Thyroid gland (tissue), 4 donors: Measurements from ENCODE around the gene PIK3R5. TPM values are rescaled to one million over a fixed set of nuclear protein-coding genes. Genes with fewer than 3 reads are reported as not detected.

Source experiments
- DNase-seq, 2 donors: peaks; one replicate each; pipeline ENCODE4 v3.0.0-alpha.2; 2019
- H3K27ac ChIP-seq, 3 donors: fragments of 200-600 bp; sonication (generic); 1 replicate in 2 of 3; 2 replicates in 1 of 3; pipeline ENCODE4 v1.5.1; 2016 to 2019; ENCODE audit warnings: mild to moderate bottlenecking in 1 of 3, moderate library complexity in 1 of 3
- H3K27me3 ChIP-seq: fragments of 200-600 bp; sonication (generic); one replicate; pipeline ENCODE4 v1.5.1; 2019
- H3K36me3 ChIP-seq, 2 donors: fragments of 200-600 bp; sonication (generic); one replicate each; pipeline ENCODE4 v1.5.1; 2016 to 2019
- H3K4me1 ChIP-seq, 2 donors: fragments of 200-600 bp; sonication (generic); one replicate each; pipeline ENCODE4 v1.5.1; 2017 to 2019
- H3K4me3 ChIP-seq, 3 donors: fragments of 200-600 bp; sonication (generic); replicated peaks in 1 of 3; 1 replicate in 2 of 3; 2 replicates in 1 of 3; pipeline ENCODE4 v1.5.1; 2016; ENCODE audit warnings: mild to moderate bottlenecking in 1 of 3
- H3K9me3 ChIP-seq: fragments of 200-600 bp; sonication (generic); one replicate; pipeline ENCODE4 v1.5.1; 2017
- CTCF ChIP-seq, 6 experiments: fragments of 200-600 bp in 3 of 6; fragments of 450-650 bp in 3 of 6; sonication (generic) in 3 of 6; IDR thresholded peaks; one replicate each; pipeline ENCODE4 v1.5.1; 2016 to 2019; ENCODE audit warnings: antibody characterized with exemption in 6 of 6, mild to moderate bottlenecking in 2 of 6, inconsistent platforms in 1 of 6, moderate library complexity in 1 of 6
- POLR2A ChIP-seq, 2 donors: fragments of 450-650 bp; IDR thresholded peaks; one replicate each; pipeline ENCODE4 v1.6.1; 2017; ENCODE audit warnings: antibody characterized with exemption in 2 of 2, mild to moderate bottlenecking in 2 of 2, moderate library complexity in 1 of 2
- WGBS, 2 donors: methylation state at CpG; one replicate each; pipeline ENCODE4 v1.1.5; 2017; 5-methylcytosine and 5-hydroxymethylcytosine counted together
- intact Hi-C: fragments of 100-400 bp; cut with DNase I; formaldehyde crosslinking; loops from one replicate; pipeline ENCODE4 v1.15.1; 2023
- total RNA-seq, 4 donors: library from RNA; depleted of rRNA; stranded (reverse); fragments of >200 nt; gene quantifications; one replicate each; pipeline ENCODE4 v1.2.3, GENCODE V29; 2016

PIK3R5 gene
- total RNA-seq, 4 donors from 2014 or later: 2.3 to 10.6 (median 5.1) TPM

DNA sequence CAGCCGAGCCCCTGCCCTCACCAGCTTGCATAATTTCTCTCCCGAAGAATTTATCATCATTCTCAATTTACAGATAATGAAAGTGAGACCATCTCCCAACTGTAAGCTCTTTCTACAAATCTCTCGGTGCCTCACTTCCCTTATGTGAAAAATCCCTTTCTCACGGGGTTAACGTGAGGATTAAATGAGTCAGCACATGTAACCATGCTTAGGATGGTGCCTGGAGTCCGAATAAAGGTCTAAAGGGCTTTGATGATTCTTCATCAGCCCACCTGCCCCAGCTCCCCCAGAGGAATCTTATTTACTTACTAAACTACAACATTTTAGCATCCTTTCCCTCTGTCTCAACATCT, 73.2 kb downstream of the PIK3R5 start:
- Histone ChIP-seq H3K27me3 (no peaks in the 10 kb centered on the region), H3K4me3 (no peak overlapping the region), H3K27ac (no peak overlapping the region), H3K4me1 (no peaks in the 10 kb centered on the region), H3K36me3 (no peaks in the 10 kb centered on the region), H3K9me3 (no peaks in the 10 kb centered on the region)
- DNase-seq: no peak
- intact Hi-C loops: loop anchor here (5.0 kb wide), 1 partner anchor 140 kb away; no protein-coding TSS in a partner anchor
- TF ChIP-seq CTCF (IDR thresholded peaks at IDR 0.05) (no peak), POLR2A (IDR thresholded peaks at IDR 0.05) (no peak)
- 60 to 67% methylated on average over 6 of the region's 6 CpGs for whole genome bisulfite sequencing, 2 donors

GRCh38 chr17:8890671-8891070, 74.8 kb downstream of the PIK3R5 start:
- H3K27ac ChIP-seq: no peak overlapping the region
- H3K36me3 ChIP-seq: no peaks in the 10 kb centered on the region
- no peaks in the 10 kb centered on the region for H3K4me1 ChIP-seq
- H3K9me3 ChIP-seq: no peaks in the 10 kb centered on the region
- 81 to 94% methylated on average over 5 to 10 of the region's 12 CpGs for WGBS, 2 donors
- no peak overlapping the region for H3K4me3 ChIP-seq
- intact Hi-C loops: loop anchor here (5.0 kb wide), 1 partner anchor 138 kb away; no protein-coding TSS in a partner anchor
- no peaks in the 10 kb centered on the region for H3K27me3 ChIP-seq
- TF ChIP-seq CTCF (IDR thresholded peaks at IDR 0.05) (no peak), POLR2A (IDR thresholded peaks at IDR 0.05) (no peak)
- no peak for DNase-seq

GRCh38 chr17:8889458-8890210, 75.9 kb downstream of the PIK3R5 start:
- no peaks in the 10 kb centered on the region for H3K9me3 ChIP-seq
- 94 to 97% methylated on average over 11 to 14 of the region's 14 CpGs for WGBS, 2 donors
- no peak overlapping the region for H3K4me3 ChIP-seq
- no peaks in the 10 kb centered on the region for H3K36me3 ChIP-seq
- H3K4me1 ChIP-seq: no peaks in the 10 kb centered on the region
- no peak for TF ChIP-seq CTCF (IDR thresholded peaks at IDR 0.05)
- no peak for TF ChIP-seq POLR2A (IDR thresholded peaks at IDR 0.05)
- no peaks in the 10 kb centered on the region for H3K27me3 ChIP-seq
- DNase-seq: no peak
- intact Hi-C loops: loop anchor here (5.0 kb wide), 1 partner anchor 137 kb away; no protein-coding TSS in a partner anchor
- no peak overlapping the region for H3K27ac ChIP-seq

GRCh38 chr17:8888704-8889302, 76.7 kb downstream of the PIK3R5 start:
- 62 to 66% methylated on average over 8 of the region's 8 CpGs for WGBS, 2 donors
- H3K4me1 ChIP-seq: no peaks in the 10 kb centered on the region
- DNase-seq: no peak
- H3K27ac ChIP-seq: no peak overlapping the region
- no peak overlapping the region for H3K4me3 ChIP-seq
- no peaks in the 10 kb centered on the region for H3K9me3 ChIP-seq
- TF ChIP-seq POLR2A (IDR thresholded peaks at IDR 0.05): no peak
- peak in 1 of 6 experiments; percentile 0 for TF ChIP-seq CTCF (IDR thresholded peaks at IDR 0.05)
- H3K27me3 ChIP-seq: no peaks in the 10 kb centered on the region
- intact Hi-C loops: no loop called here
- H3K36me3 ChIP-seq: no peaks in the 10 kb centered on the region
